ENCODE measurements around the gene SLC25A17. TPM values are rescaled to one million over a fixed set of nuclear protein-coding genes. Genes with fewer than 3 reads are reported as not detected.

Gene SLC25A17
- total RNA-seq, 2 donors from 2014 or later = 9.2 to 14.9 TPM

DNA sequence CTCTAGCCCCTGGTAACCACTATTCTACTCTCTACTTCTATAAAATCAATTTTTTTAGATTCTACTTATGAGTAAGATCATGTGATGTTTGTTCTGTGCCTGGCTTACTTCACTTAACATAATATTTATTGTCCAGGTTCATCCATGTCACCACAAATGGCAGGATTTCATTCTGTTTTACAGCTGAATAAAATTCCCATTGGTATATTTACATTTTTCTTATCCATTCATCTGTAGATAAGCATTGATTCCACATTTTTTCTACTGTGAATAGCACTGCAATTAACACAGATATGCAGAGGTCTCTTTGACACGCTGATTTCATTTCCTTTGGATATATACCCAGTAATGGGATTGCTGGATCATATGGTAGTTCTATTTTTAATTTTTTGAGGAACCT is 15.8 kb downstream of the SLC25A17 start:
- TF ChIP-seq, protein P1, sequence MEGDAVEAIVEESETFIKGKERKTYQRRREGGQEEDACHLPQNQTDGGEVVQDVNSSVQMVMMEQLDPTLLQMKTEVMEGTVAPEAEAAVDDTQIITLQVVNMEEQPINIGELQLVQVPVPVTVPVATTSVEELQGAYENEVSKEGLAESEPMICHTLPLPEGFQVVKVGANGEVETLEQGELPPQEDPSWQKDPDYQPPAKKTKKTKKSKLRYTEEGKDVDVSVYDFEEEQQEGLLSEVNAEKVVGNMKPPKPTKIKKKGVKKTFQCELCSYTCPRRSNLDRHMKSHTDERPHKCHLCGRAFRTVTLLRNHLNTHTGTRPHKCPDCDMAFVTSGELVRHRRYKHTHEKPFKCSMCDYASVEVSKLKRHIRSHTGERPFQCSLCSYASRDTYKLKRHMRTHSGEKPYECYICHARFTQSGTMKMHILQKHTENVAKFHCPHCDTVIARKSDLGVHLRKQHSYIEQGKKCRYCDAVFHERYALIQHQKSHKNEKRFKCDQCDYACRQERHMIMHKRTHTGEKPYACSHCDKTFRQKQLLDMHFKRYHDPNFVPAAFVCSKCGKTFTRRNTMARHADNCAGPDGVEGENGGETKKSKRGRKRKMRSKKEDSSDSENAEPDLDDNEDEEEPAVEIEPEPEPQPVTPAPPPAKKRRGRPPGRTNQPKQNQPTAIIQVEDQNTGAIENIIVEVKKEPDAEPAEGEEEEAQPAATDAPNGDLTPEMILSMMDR (IDR thresholded peaks at IDR 0.05) = no peak
- intact Hi-C loops (cut with DNase I) = no loop called here
- no peaks in the 10 kb centered on the region for H3K4me1 ChIP-seq
- DNase-seq = no peak
- no peak overlapping the region for H3K4me3 ChIP-seq
- H3K27me3 ChIP-seq = no peaks in the 10 kb centered on the region
- H3K9me3 ChIP-seq = no peaks in the 10 kb centered on the region
- H3K27ac ChIP-seq = no peak overlapping the region
- no peaks in the 10 kb centered on the region for H3K36me3 ChIP-seq
- H3K9ac ChIP-seq (ENCODE audit: low read depth in 2 of 2, low read length in 2 of 2) = no peak overlapping the region

DNA sequence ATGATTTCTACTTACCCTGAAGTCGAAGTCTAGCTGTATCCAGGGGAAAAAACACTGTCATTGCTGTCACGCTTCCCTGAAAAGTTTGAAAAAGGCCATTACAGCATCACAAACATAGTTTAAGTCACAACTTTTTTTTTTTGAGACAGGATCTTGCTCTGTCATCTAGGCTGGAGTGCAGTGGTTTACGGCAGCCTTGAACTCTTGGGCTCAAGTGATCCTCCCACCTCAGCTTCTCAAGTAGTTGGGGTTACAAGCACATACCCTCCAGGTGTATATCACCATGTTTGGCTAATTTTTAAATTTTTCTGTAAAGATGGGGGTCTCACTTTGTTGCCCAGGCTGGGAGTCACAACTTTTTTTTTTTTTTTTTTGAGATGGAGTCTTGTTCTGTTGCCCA is 20.1 kb downstream of the SLC25A17 start:
- no peaks in the 10 kb centered on the region for H3K27me3 ChIP-seq
- no peak overlapping the region for H3K9ac ChIP-seq (ENCODE audit: low read depth in 2 of 2, low read length in 2 of 2)
- TF ChIP-seq, protein P1 (IDR thresholded peaks at IDR 0.05) = no peak
- H3K27ac ChIP-seq = no peak overlapping the region
- H3K4me1 ChIP-seq = no peaks in the 10 kb centered on the region
- intact Hi-C loops (cut with DNase I) = no loop called here
- H3K4me3 ChIP-seq = no peak overlapping the region
- H3K9me3 ChIP-seq = no peaks in the 10 kb centered on the region
- H3K36me3 ChIP-seq = no peaks in the 10 kb centered on the region
- DNase-seq = no peak

DNA sequence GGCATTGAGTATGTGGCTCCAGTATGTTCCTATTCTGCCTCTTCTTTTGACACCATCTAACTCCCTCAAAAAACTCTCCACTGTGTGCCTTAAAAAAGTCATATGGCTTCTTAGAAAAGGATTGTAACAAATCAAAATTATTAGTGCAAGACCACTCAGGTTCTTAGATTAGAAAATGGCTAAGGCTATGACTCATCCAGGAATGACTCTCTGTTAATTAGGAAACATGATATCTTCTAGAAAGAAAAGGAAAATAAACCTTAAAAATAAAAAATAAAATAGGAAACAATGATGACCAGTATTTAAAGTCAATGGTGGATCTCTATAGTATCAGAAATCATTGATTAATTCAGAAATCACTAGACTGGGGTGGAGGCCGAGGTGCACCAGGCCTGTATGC is 21.7 kb downstream of the SLC25A17 start:
- Histone ChIP-seq H3K9me3 (no peaks in the 10 kb centered on the region), H3K27ac (no peak overlapping the region), H3K4me3 (no peak overlapping the region), H3K36me3 (no peaks in the 10 kb centered on the region), H3K27me3 (no peaks in the 10 kb centered on the region), H3K4me1 (no peaks in the 10 kb centered on the region), H3K9ac (ENCODE audit: low read depth in 2 of 2, low read length in 2 of 2) (no peak overlapping the region)
- DNase-seq = no peak
- intact Hi-C loops (cut with DNase I) = no loop called here
- TF ChIP-seq, protein P1 (IDR thresholded peaks at IDR 0.05) = no peak

DNA sequence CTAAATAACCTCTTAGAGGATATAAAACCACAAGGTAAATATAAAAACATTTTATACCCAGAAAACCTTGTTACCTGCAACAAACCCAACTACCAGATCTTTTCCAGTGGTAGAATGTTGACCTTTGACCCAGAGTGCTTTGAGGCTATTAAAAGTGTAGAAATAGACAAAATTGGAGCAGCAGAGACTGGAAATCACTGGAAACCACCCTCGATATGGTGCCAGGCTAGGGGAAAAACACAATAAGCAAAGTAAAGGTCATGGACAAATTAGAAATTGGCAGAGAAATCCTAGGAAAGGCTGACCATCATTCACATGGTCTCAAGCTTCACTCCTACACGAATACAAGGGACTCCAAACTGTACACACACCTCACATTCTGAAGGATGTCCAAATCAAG is 26.7 kb downstream of the SLC25A17 start:
- TF ChIP-seq, protein P1 (IDR thresholded peaks at IDR 0.05) = no peak
- no peaks in the 10 kb centered on the region for H3K36me3 ChIP-seq
- intact Hi-C loops (cut with DNase I) = no loop called here

DNA sequence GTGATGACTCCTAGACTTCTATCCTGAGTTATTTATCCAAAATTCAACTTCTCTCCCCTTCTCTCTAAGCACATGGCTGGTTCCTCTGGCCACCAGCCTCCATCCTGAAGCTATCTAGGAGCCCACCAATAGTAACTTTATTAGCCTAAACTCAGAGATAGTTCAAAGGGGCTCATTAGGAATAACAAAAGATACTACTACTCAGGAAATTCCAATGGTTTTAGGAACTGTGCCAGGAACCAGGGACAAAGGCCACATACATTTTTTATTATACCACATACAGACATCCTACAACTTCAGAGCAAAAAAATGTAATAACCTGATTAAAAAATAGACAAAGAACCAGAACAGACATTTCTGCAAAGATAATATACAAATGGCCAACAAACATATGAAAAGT is 27.9 kb downstream of the SLC25A17 start:
- Histone ChIP-seq H3K36me3 (no peaks in the 10 kb centered on the region), H3K9me3 (no peaks in the 10 kb centered on the region), H3K27me3 (no peaks in the 10 kb centered on the region), H3K4me1 (no peaks in the 10 kb centered on the region), H3K9ac (ENCODE audit: low read depth in 2 of 2, low read length in 2 of 2) (no peak overlapping the region), H3K4me3 (no peak overlapping the region), H3K27ac (no peak overlapping the region)
- intact Hi-C loops (cut with DNase I) = no loop called here
- TF ChIP-seq, protein P1 (IDR thresholded peaks at IDR 0.05) = no peak
- no peak for DNase-seq

More for the DNA sequence above, 26.7 kb downstream of the SLC25A17 start:
- DNase-seq = no peak
- Histone ChIP-seq H3K4me1 (no peaks in the 10 kb centered on the region), H3K9me3 (no peaks in the 10 kb centered on the region), H3K27me3 (no peaks in the 10 kb centered on the region), H3K9ac (ENCODE audit: low read depth in 2 of 2, low read length in 2 of 2) (no peak overlapping the region), H3K27ac (no peak overlapping the region), H3K4me3 (no peak overlapping the region)

DNA sequence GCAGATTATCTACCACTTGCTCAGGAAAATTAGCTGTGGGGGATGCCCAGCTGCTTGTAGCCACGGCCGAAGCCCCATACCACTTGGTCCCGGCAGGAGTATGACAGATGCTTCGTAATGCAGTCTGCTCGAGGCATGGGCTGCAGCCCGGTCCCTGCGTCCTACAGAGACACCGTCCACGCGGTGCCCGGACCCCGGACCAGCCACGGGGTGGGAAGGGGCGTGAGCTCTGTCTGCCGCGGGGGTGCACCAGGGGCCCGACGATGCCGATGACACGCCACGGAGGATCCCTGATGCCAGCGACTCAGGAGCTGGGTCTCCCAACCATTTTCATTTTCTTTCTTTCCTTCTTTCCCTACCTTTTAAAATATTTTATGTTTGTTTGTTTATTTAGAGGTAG is 30.0 kb downstream of the SLC25A17 start:
- intact Hi-C loops (cut with DNase I) = no loop called here
- no peak for DNase-seq

More for the DNA sequence above, 30.0 kb downstream of the SLC25A17 start:
- no peak overlapping the region for H3K4me3 ChIP-seq
- H3K9me3 ChIP-seq = no peaks in the 10 kb centered on the region
- no peak overlapping the region for H3K27ac ChIP-seq
- H3K9ac ChIP-seq (ENCODE audit: low read depth in 2 of 2, low read length in 2 of 2) = no peak overlapping the region
- no peaks in the 10 kb centered on the region for H3K4me1 ChIP-seq
- H3K27me3 ChIP-seq = no peaks in the 10 kb centered on the region
- TF ChIP-seq, protein P1 (IDR thresholded peaks at IDR 0.05) = no peak
- no peaks in the 10 kb centered on the region for H3K36me3 ChIP-seq

All from colonic mucosa (tissue), 4 donors.